ENCODE data around the gene NFYC.
A peak's percentile ranks its signal among the peaks of the same experiment; 100 is the strongest.

Gene NFYC

GRCh38 chr1:40799351-40799867 is 107.9 kb downstream of the NFYC start:
- H3K4me3 ChIP-seq (ENCODE audit: control insufficient read depth, low read depth, low read length): no peak overlapping the region
- TF ChIP-seq, protein P1, sequence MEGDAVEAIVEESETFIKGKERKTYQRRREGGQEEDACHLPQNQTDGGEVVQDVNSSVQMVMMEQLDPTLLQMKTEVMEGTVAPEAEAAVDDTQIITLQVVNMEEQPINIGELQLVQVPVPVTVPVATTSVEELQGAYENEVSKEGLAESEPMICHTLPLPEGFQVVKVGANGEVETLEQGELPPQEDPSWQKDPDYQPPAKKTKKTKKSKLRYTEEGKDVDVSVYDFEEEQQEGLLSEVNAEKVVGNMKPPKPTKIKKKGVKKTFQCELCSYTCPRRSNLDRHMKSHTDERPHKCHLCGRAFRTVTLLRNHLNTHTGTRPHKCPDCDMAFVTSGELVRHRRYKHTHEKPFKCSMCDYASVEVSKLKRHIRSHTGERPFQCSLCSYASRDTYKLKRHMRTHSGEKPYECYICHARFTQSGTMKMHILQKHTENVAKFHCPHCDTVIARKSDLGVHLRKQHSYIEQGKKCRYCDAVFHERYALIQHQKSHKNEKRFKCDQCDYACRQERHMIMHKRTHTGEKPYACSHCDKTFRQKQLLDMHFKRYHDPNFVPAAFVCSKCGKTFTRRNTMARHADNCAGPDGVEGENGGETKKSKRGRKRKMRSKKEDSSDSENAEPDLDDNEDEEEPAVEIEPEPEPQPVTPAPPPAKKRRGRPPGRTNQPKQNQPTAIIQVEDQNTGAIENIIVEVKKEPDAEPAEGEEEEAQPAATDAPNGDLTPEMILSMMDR (IDR thresholded peaks at IDR 0.05; ENCODE audit: control insufficient read depth, insufficient read depth, low read depth, low read length, missing control alignments): no peak
- DNase-seq (ENCODE audit: low read depth): no peak

- TF ChIP-seq, protein P1 (IDR thresholded peaks at IDR 0.05; ENCODE audit: control insufficient read depth, insufficient read depth, low read depth, low read length, missing control alignments): no peak
- no peak overlapping the region; the same call in 1 of the 2 replicates for H3K4me3 ChIP-seq (ENCODE audit: control insufficient read depth, low read depth, low read length)
- no peak for DNase-seq (ENCODE audit: low read depth)
These were observed 110.2 kb downstream of the NFYC start for GRCh38 chr1:40801742-40802077.

DNA sequence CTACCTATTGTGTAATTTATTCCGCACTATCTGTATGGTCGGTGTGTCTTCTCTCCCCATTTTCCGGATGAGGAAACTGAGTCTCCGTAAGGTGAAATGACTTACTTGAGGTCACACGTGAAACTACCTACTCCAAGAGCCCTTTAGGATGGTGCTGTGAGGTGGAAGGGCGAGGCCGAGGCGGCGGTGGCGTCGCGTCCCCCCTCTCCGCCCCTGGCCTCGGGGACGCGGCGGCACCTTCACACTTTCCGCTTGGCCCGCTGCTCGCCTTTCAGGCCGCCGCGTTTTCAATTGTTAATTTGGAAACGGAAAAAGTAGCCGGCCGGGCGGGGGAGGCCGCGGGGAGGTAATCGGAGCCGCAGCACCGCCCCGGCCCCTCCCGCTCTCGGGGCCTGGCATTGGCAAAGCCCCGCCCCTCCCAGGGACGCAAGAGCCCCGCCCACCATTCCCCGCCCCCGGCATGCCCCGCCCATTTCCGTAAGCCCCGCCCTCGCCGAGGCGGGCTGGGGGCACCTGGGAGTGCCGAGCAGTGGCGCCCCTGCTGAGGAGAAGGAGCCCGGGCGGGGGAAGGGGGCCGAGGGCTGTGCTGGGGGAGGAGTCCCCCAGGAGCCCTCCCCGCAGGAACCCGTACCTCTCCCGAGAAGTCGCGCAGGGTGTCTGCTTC is 110.7 kb downstream of the NFYC start:
- peak; percentile 5 for DNase-seq (ENCODE audit: low read depth)
- TF ChIP-seq, protein P1 (IDR thresholded peaks at IDR 0.05; ENCODE audit: control insufficient read depth, insufficient read depth, low read depth, low read length, missing control alignments): no peak
- peak overlapping the region; percentile 32 for H3K4me3 ChIP-seq (ENCODE audit: control insufficient read depth, low read depth, low read length)

DNA sequence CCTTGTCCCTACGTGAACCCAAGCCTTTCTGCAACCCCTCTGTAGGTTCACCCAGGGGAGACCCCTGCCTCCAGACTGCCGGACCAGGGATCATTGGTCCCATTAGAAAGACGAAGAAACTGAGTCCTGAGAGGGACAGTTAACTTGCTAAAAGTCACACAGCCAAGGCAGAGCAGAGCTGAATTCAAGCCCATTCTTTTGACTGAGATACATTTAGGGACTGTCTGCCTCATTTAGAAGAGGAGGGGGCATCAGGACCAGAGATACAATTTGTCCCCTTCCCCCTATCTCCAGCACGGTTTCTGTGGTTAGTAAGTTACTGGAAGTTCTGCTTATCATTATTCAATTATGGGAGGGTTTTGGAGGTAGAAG is 111.2 kb downstream of the NFYC start:
- no peak for DNase-seq (ENCODE audit: low read depth)
- TF ChIP-seq, protein P1 (IDR thresholded peaks at IDR 0.05; ENCODE audit: control insufficient read depth, insufficient read depth, low read depth, low read length, missing control alignments): no peak
- H3K4me3 ChIP-seq (ENCODE audit: control insufficient read depth, low read depth, low read length): no peak overlapping the region

- DNase-seq (ENCODE audit: low read depth): no peak
- TF ChIP-seq, protein P1 (IDR thresholded peaks at IDR 0.05; ENCODE audit: control insufficient read depth, insufficient read depth, low read depth, low read length, missing control alignments): no peak
These were observed 111.9 kb downstream of the NFYC start for GRCh38 chr1:40803447-40803846.

GRCh38 chr1:40803902-40804301 is 112.4 kb downstream of the NFYC start:
- TF ChIP-seq, protein P1 (IDR thresholded peaks at IDR 0.05; ENCODE audit: control insufficient read depth, insufficient read depth, low read depth, low read length, missing control alignments): no peak
- DNase-seq (ENCODE audit: low read depth): no peak
- H3K4me3 ChIP-seq (ENCODE audit: control insufficient read depth, low read depth, low read length): no peak overlapping the region

More at GRCh38 chr1:40803447-40803846, 111.9 kb downstream of the NFYC start:
- H3K4me3 ChIP-seq (ENCODE audit: control insufficient read depth, low read depth, low read length): no peak overlapping the region

All from AG09309 (cell line).